Tibial nerve (tissue), 3 donors: ENCODE data around the gene SPRY2.

Experiments used
- CTCF ChIP-seq, 5 experiments: fragments of 200-600 bp in 3 of 5; fragments of 450-650 bp in 2 of 5; sonication (generic) in 3 of 5; IDR thresholded peaks; one replicate each; pipeline ENCODE4 v1.5.1; 2016 to 2019; ENCODE audit warnings: antibody characterized with exemption in 5 of 5, mild to moderate bottlenecking in 3 of 5, moderate library complexity in 2 of 5
- POLR2A ChIP-seq, 2 donors: fragments of 450-650 bp; IDR thresholded peaks; one replicate each; pipeline ENCODE4 v1.6.1; 2017; ENCODE audit warnings: antibody characterized with exemption in 2 of 2, mild to moderate bottlenecking in 2 of 2, moderate library complexity in 2 of 2

- TF ChIP-seq POLR2A (IDR thresholded peaks at IDR 0.05) (no peak), CTCF (IDR thresholded peaks at IDR 0.05) (no peak)
These were observed 27.2 kb downstream of the SPRY2 start for GRCh38 chr13:80313668-80314256.
